GM18498 (cell line): ENCODE measurements around the gene NDFIP2.
A peak's percentile ranks its signal among the peaks of the same experiment; 100 is the strongest.
"Not testable (repeated sequence)": the region's sequence is repeated elsewhere in the genome, so short reads cannot be mapped to it uniquely, and the experiment has no call there.

Experiments
- ATAC-seq: cut with Tn5 transposase; IDR thresholded peaks from one replicate; pipeline ENCODE4 v1.9.1; 2021; ENCODE audit warnings: mild to moderate bottlenecking, moderate library complexity; ENCODE audit not compliant: unreplicated experiment

The NDFIP2 gene

DNA sequence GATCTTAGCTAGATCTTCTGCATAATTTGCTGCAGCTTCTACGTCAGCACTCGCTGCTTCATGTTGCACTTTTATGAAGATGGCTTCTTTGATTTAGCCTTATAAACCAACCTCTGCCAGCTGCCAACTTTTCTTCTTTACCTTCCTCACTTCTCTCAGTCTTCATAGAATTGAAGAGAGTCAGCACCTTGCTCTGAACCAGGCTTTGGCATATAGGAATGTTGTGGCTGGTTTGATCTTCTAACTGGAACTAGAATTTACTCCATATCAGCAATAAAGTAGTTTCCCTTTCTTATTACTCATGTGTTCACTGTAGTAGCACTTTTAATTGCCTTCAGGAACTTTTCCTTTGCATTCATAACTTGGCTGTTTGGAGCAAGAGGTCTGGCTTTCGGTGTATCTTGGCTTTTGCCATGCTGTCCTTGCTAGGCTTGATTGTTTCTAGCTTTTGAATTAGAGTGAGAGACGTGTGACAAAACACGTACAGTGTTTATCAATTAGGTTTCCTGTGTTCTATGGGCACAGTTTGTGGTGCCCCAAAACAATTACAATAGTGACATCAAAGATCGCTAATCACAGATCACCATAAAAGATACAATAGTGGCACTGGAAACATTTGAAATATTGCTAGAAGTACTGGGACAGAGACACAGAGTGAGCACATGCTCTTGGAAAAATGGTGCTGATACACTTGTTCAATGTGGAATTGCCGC, 50.7 kb downstream of the NDFIP2 start:
- ATAC-seq, result no peak

DNA sequence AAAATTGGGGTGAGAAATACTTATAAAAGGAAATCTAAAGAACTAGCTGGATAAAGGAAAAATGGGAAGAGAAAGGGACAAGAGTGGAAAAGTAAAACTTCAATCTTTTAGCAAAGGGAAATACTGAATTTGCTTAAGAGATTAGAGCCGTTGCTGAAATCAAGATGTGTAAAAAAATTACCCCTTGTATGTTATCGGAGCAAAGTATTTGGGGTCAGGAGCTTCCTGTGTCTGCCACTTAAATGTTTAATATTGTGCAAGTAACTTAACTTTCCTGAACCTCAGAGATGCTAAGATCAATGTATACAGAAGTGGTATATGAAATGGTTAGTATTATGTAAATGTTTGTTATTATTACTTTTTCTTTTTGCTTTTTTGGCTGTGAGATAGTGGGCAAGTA, 51.6 kb downstream of the NDFIP2 start:
- ATAC-seq, result no peak

DNA sequence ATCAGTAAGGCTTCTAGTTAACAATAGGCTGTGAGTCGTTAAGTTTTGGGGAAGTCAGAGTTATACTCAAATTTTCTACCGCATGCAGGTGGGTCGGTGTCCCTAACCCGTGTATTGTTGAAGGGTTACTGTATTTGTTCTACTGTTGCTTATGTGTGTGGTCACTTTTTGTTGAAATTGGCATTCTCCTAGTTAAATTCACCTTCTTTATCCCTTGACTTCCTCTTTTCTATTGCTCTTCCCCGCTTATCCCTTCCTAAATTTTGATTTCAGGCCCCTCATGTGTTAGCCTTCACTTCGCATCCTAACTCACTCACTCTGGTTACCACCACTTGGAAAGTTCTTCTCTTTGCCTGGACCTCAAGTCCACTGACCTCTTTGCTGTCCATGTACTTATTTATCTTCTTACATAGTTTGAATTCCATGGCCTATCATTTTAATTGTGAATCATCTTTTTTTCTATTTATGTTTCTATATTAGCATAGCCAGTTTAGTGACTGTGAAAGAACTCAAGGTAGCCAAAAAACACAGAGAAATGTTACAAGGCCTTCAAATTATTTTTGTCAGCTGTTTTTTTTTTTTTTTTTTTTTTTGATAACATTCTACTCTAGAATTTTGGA, 52.9 kb downstream of the NDFIP2 start:
- ATAC-seq, result no peak

GRCh38 chr13:79534596-79534995, 53.6 kb downstream of the NDFIP2 start:
- no peak for ATAC-seq

DNA sequence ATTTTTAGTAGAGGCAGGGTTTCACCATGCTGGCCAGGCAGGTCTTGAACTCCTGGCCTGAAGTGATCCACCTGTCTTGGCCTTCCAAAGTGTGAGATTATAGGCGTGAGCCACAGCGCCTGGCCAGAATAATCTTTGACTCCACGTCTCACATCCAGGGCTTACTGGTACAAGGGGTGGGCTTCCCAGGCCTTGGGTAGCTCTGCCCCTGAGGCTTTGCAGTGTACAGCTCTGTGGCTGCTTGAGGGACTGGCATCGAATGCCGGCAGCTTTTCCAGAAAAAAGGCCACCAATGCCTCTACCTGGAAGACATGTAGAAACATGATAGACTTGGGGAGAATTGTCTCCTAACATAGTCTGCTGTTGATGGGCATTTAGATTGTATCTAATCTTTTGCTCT, 57.8 kb downstream of the NDFIP2 start:
- ATAC-seq, result no peak

- no peak for ATAC-seq
These were observed 59.5 kb downstream of the NDFIP2 start for GRCh38 chr13:79540504-79540903.

DNA sequence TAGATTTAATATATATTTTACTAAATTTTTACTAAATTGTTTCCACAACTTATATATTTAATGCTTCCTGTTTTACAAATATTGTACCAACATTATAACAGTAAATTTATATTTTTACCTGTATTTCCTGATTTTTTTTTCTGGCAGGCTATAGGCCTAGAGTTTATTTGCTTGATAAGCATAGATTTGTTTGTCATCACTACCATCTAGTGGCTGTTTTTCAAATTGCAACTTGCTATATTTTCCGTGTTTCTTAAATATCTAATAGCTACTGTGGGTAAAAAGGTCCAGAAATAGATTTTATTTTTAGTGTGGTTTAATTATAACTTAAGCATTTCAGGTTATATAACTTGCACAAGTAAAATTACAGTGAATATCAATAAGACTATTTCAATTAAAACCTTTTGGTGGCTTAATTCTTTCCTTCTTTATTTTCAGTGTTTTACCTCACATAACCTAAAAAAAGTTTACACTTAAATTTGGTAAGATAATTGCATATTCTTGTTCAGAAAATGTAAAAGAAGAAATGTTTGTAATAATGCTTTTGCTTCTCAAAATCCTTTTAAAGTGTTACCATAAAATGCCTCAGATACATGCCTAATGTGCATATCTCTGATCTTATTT, 60.6 kb downstream of the NDFIP2 start:
- peak; percentile 55 for ATAC-seq

- no peak for ATAC-seq
These were observed 62.9 kb downstream of the NDFIP2 start for GRCh38 chr13:79543883-79544282.

- no peak for ATAC-seq
These were observed 66.5 kb downstream of the NDFIP2 start for GRCh38 chr13:79547211-79548195.

GRCh38 chr13:79548902-79549301, 67.9 kb downstream of the NDFIP2 start:
- no peak for ATAC-seq

DNA sequence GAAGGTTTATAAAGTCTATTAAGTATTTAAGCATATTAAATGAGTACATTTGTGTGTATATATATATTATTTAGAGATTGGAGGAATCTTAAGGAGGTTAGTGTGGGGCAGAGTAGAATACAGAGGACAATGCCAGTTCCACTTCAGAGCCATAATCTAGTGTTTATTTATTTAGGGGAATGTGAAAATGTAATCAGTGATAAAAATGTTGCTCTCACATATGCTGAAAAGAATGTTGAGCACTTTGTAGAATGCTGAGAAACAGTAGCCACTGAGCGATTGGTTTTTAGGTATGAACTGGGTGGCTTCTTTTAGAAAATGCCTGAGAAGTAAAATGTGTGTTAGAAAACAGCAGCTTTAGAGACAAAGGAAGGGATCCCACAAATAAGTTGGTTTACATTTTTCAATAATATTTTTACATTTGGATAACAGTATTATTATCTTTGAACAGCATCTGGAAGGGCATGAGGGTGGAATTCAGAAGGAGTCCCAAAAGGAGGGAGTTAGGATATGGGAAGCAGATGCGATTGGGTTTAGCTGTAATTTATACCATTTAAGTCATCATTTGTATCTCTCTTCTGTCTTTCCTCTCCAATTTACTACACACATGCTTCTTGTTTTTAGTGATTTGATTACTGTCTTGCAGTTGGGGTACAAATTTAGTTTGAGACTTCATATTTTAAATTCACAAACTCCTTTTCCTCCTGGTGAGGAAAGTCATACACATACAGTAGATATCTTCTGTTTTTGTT, 68.6 kb downstream of the NDFIP2 start:
- no peak for ATAC-seq

DNA sequence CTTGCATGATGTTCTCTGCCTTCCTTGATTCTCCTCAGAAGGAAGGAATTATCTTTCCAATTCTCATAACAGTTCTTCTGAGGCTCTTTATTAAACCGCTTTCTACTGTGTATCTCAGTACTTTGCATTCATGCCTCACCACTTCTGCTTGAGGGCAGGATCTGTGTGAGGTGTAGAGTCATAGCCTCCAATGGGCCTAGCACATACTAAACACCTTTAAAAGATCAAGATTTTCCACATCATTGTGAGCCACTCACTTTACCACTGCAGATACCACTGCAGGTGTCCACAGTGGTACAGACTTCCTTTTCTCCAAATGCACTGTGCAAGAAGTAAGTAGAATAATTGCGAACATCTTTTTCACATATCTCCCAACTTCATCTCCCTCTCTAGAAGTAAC, 76.7 kb downstream of the NDFIP2 start:
- ATAC-seq, result no peak

- ATAC-seq, result no peak
These were observed 80.0 kb downstream of the NDFIP2 start for GRCh38 chr13:79560954-79561353.

DNA sequence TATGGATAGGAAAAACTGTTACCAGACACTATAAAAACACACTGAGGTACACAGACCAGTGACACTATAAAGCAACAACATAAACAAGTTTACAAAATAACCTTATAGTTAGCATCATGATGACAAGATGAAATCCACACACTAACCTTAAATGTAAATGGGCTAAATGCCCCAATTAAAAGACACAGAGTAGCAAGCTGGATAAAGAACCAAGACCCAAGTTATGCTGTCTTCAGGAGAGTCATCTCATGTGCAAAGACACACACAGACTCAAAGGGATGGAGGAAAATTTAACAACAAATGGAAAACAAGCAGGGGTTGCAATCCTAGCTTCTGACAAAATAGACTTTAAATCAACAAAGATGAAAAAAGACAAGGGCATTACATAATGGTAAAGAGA, 81.6 kb downstream of the NDFIP2 start:
- no peak for ATAC-seq

DNA sequence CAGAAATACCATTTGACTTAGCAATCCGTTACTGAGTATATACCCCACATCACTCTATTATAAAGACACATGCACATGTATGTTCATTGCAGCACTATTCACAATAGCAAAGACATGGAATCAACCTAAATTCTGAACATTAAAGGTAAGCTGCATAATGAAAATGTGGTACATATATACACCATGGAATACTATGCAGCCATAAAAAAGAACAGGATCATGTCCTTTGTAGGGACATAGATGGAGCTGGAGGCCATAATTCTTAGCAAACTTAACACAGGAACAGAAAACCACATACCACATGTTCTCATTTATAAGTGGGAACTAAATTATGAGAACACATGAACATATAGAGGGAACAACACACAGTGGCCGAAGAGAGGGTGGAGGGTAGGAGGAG, 85.2 kb downstream of the NDFIP2 start:
- ATAC-seq, result no peak

DNA sequence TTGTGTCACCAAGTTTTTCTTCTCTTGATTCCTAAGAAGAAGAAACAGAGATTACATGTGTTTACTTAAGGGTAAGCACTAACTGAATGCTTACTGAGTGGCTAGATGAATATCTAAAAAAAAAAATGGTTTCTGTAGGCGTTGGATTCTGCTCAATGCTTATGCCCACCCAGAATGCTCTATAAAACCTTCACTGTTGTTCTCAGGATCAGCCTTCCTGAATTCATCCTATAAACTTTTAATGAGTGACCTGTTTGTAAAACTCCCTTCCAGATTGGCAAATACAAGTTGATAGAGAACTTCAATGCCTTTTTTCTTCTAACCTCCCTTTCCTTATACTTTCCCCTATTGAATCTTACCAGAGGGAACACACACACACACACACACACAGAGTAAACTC, 90.2 kb downstream of the NDFIP2 start:
- no peak for ATAC-seq

GRCh38 chr13:79573892-79574291, 92.9 kb downstream of the NDFIP2 start:
- not testable (repeated sequence) for ATAC-seq

DNA sequence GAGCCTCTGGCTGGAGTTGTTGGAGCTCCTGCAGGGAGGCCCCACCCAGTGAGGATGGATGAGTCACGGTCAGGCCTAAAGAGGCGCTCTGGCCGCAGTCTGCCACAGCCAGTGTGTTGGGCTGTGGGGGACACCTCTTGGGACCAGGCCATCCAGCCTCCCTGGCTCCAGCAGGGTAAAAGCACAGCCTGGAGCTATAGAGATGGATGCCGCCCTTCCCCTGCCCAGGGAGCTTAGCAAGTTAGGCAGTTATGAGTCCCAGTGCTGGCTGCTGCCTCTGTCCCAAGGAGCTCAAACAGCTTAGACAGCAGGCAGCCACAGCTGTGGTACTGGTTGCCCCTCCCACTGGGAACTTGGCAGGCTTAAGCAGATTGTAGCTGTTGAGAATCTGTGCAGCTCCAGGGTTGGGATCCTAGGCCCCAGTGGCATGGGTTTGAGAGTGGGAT, 100.9 kb downstream of the NDFIP2 start:
- no peak for ATAC-seq

- ATAC-seq, result no peak
These were observed 101.9 kb downstream of the NDFIP2 start for GRCh38 chr13:79582896-79583295.

DNA sequence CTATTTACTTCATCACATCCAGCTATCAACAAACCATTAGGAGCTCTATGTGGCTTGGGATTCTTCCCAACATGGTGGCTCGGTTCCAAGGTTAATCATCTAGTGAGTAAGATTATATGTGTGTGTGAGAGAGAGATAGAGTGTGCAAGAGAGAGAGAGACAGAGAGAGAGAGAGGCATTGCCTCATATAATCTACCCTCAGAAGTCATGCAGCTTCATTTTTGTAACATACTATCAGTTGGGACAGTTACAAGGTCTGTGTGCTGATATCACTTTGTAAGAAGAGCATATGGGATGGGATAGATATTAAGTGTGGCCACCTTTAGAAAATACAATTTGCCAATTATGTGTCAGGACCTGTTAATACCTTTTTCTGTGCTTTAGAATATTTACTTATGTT, 104.1 kb downstream of the NDFIP2 start:
- no peak for ATAC-seq
